NCI-H226 (cell line): Measurements from ENCODE around the gene TIAM2.
A peak's percentile ranks its signal among the peaks of the same experiment; 100 is the strongest.

Experiments
- DNase-seq: peaks from one replicate; pipeline ENCODE4 v3.0.0-alpha.2; 2015

The TIAM2 gene

GRCh38 chr6:155026706-155027045 is 31.6 kb downstream of the TIAM2 start:
- no peak for DNase-seq

DNA sequence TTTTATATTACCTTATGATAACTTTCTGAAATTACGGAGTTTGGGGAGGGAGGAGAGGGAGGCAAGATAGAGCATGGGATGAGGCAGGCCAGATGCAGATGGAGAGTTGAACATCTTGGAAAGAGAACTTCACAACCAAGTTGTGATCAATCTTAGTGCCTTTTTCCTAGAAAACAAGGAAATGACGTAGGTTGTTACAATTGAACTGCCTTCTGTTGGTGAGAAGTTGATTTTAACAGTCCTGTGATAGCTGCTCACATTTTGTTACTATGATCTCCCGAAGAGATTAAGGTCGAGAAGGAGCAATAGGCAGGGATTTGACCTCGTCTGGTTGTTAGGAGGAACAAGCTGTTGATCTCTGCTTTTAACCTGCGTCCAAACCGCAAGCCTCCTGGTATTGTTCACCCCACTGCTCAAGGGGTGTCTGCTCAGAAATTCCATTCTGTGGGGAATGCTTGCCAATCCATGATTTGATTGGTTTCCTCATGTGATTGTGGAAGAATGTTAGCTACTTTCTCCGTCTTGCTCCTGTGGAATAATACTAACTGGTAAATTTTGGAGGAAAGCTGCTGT is 35.1 kb downstream of the TIAM2 start:
- DNase-seq, result no peak

GRCh38 chr6:155031091-155031490 is 36.0 kb downstream of the TIAM2 start:
- DNase-seq, result no peak

DNA sequence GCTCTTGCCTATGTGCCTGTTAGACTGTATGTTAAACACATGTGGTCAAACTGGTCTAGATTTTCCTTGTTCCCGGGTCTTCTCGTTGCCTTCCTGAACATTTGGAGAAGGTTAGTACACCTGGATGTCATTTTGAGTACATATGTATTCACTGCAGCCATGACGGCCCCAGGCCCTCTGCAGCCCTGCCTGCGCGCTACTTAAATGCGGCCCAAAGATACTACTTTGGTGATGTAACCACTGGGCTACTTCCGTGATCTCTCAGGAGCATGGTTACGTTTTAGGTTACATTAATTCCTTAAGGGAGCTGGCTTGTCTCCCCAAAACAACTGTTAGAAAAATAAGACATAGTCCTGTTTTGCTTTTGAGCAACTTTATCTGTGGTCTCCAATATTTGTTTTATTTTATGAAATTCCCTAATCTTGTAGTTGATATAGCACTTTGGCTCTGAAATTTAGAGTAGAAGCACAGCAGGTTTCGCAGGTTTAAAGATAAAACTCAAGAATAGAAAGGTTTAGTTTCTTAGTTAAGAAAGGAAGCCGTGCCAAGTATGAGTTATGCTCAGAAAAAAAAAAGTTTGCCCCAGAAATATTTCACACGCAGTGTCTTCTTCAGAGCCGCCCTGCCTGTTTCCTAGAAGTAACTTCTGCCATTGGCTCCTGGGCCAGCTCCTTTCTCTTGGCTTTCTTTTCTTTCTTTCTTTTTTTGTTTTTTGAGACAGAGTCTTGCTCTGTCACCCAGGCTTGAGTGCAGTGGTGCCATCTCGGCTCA is 38.1 kb downstream of the TIAM2 start:
- no peak for DNase-seq

DNA sequence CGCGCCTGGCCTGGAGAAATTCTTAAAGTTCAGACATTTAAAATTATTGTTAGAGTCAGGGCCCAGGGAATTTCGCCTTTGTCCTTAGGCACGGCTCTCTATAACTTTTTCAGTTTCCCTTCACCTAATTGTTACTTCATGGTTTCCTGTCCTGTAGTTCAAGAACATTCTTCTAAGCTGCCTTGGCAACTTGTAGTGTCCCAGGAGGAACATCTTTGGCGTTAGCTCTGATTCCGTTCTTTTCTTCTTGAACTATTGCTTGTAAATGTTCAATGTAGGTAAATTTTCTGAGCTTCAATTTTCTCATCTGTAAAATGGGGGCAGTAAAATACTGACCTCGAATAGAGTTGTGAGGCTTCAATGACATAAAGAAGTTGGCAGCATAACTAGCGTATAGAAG is 41.8 kb downstream of the TIAM2 start:
- DNase-seq, result no peak

DNA sequence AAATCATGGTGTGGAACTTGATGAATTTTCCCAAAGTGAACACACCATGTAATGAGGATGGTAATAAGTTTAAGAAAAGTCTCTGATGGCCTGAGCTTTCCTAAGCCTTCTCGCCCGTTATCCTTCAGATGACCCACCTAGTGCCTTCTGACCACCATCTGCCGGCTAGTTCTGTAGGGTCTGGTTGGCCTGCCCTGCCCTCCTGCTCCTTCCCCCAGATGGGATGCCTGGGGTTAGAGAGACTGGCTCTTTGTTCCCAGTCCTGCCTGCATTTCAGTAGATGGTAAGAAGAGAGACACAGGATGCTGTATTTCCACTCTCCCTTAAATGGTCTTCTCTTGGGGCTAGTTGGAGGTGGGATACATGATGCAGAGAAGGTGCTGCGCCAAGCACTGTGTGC is 43.0 kb downstream of the TIAM2 start:
- no peak for DNase-seq

GRCh38 chr6:155038527-155038926 is 43.4 kb downstream of the TIAM2 start:
- DNase-seq, result no peak

- DNase-seq, result no peak
Observed at GRCh38 chr6:155039618-155040017, 44.5 kb downstream of the TIAM2 start.

GRCh38 chr6:155040154-155040553 is 45.0 kb downstream of the TIAM2 start:
- DNase-seq, result no peak

DNA sequence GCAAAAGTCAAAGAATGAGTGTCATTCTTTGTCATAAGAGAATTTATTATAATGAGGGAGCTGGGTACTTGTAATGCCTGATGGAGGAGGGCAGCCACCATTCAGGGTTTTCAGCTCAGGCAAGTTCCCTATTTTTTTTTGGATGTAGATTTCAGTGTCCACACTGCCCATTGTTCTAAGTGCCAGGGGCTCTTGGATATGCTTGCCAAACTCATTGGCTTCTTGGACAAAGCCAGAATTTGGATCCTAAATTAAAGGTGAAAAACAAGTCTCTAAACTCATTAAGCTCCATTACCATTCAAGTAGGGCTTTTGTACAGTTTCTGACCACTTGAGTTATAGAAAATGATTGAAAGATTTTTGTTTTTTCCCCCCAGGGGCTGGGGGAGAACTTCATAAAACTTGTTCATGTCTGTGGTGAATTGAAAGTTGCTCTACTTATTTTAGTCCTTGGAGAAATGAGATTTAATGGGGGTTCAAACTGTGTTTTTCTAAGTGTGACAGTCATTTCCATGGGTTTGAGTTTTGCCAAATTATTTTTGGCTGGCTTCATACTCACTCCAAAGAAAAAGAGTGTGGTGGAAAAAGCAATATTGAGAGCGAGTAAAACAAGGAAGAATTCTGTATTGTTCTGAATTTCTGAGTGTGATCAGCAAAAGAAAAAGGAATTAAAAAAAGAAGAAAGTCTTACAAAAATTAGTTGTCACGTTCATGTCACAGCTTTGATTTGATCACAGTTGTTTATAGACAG is 46.0 kb downstream of the TIAM2 start:
- no peak for DNase-seq

DNA sequence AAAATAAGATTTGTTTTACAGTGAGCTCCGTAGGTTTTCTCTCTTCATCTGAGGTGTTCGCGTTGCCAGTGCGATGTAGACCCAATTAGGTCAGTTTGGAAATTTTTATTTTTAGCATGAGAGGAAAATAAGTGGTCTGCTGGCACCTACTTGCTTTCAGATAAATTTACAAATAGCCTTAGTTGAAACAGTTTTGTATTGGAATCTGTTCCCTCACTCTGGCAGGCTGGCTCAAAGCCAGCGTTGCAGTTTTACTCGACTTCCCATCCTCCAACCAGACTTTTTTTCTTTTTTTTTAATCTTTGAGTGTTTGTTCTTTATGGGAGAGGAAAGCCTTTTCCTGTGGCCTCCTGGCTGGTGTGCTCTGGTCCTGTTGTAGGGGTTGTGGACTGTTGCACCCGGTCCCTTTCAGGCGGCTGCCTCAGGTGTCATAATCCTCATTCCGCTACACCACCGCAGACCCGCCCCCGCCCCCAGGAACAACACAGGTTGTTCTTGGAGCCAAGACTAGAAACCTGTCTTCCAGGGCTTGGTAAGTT is 46.7 kb downstream of the TIAM2 start:
- DNase-seq, result no peak

DNA sequence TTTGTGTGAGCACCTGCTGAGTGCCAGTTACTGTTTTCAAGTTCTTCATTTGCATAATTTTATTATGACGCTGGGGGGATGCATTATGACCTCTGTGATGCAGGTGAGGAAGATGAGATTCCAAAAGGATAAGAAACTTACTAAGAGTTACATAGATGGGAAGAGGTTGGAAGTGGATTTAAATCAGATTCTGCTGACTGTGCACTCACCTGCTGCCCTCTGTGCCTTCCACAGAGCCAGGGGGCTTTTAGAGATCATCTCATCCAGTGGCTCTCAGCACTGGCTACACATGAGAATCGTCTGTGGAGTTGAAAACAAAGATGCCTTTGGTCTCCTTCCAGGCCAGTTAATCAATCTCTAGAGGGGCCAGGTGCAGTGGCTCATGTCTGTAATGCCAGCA is 47.9 kb downstream of the TIAM2 start:
- DNase-seq, result no peak

- DNase-seq, result no peak
Observed at GRCh38 chr6:155045561-155046404, 50.7 kb downstream of the TIAM2 start.

- DNase-seq, result no peak
Observed at GRCh38 chr6:155047523-155047922, 52.4 kb downstream of the TIAM2 start.

- DNase-seq, result no peak
Observed at GRCh38 chr6:155050311-155050710, 55.2 kb downstream of the TIAM2 start.

DNA sequence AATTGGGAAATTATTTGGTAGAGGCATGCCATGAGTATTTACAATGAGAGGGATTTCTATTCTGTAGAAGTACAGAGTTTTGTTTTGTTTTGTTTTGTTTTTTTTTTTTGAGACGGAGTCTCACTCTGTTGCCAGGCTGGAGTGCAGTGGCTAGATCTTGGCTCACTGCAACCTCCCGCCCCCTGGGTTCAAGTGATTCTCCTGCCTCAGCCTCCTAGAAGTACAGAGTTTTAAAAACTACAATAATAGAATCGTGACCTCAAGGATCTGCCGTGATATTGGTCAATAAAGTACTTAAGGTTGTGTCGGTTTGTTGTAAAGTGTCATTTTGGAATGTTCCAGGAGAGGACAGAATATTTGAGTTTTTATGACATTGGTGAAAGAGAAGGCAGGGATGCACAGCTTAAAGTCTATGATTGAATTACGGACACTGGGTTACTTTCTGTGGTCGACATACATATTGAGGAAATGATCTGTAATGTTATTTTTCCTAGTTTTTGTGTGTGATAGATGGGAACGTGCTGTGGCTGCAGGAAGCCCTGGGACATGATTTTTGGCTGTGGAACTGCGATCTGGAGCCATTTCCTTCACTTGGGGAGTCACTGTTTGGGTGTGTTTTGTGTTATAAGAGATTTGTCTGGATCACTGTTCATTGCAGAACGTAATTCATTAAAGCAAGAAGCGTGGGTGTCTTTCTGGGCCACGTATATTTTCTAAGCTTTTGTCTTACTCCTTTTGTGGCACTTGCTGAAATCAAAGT is 59.6 kb downstream of the TIAM2 start:
- no peak for DNase-seq

DNA sequence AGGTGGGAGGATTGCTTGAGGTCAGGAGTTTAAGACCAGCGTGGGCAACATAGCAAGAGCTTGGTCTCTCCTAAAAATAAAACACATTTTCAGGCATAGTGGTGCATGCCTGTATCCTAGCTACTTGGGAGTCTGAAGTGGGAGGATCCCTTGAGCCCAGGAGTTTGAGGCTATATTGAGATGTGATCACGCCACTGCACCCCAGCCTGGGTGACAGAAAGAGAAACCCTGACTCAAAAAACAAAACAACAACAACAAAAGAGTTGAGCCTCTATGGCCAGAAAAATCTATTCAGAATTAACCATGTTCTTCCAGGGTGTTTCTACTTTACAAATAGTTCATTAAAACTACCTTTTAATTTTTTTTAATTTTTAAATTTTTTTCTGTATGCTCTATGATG is 60.6 kb downstream of the TIAM2 start:
- no peak for DNase-seq

GRCh38 chr6:155056756-155057155 is 61.6 kb downstream of the TIAM2 start:
- no peak for DNase-seq

- no peak for DNase-seq
Observed at GRCh38 chr6:155061381-155061780, 66.3 kb downstream of the TIAM2 start.

- DNase-seq, result peak; percentile 44
Observed at GRCh38 chr6:155062866-155063341, 67.8 kb downstream of the TIAM2 start.

GRCh38 chr6:155064303-155064702 is 69.2 kb downstream of the TIAM2 start:
- no peak for DNase-seq

GRCh38 chr6:155066361-155066760 is 71.2 kb downstream of the TIAM2 start:
- DNase-seq, result no peak
